WTC11 (cell line): ENCODE measurements around the gene PRR20G. TPM values are rescaled to one million over a fixed set of nuclear protein-coding genes. Genes with fewer than 3 reads are reported as not detected.

Experiments
- ATAC-seq: fragments of 200-7000 bp; cut with Tn5 transposase; 2 replicates; pipeline ENCODE4 v1.10.0; 2021; ENCODE audit warnings: mild to moderate bottlenecking, moderate library complexity
- CTCF ChIA-PET: fragments of 300-600 bp; sonication (Branson Sonifier 250); formaldehyde crosslinking; loops from one replicate; lab custom pipeline; 2021; ENCODE audit warnings: antibody characterized with exemption; lab: Charles Lee
- POLR2A ChIA-PET: fragments of 350-600 bp; sonication (Branson Sonifier 250); formaldehyde crosslinking; loops from one replicate; lab custom pipeline; 2021; ENCODE audit warnings: antibody characterized with exemption; lab: Charles Lee
- DNase-seq: peaks from one replicate; pipeline ENCODE4 v3.0.0; 2021; ENCODE audit warnings: low spot score
- H3K27ac Mint-ChIP-seq: 2 replicates; pipeline ENCODE4 v1.8.0; 2021; ENCODE audit warnings: mixed read lengths
- H3K27me3 Mint-ChIP-seq: 2 replicates; pipeline ENCODE4 v1.8.0; 2021; ENCODE audit warnings: low read depth, mild to moderate bottlenecking, moderate library complexity, mixed read lengths
- H3K36me3 Mint-ChIP-seq: 2 replicates; pipeline ENCODE4 v1.8.0; 2021; ENCODE audit warnings: mixed read lengths
- H3K4me1 Mint-ChIP-seq: 2 replicates; pipeline ENCODE4 v1.8.0; 2022; ENCODE audit warnings: mixed read lengths
- H3K4me3 Mint-ChIP-seq: 2 replicates; pipeline ENCODE4 v1.8.0; 2021; ENCODE audit warnings: mild to moderate bottlenecking, moderate library complexity, mixed read lengths
- H3K9me3 Mint-ChIP-seq: 2 replicates; pipeline ENCODE4 v1.8.0; 2021; ENCODE audit warnings: mixed read lengths
- CREB1 ChIP-seq: sonication (generic); formaldehyde crosslinking; IDR thresholded peaks from 2 replicates; pipeline ENCODE4 v1.8.0; 2023; ENCODE audit warnings: mild to moderate bottlenecking, missing genetic modification reagents
- CREM ChIP-seq: sonication (generic); formaldehyde crosslinking; IDR thresholded peaks from 2 replicates; pipeline ENCODE4 v1.8.1; 2022; ENCODE audit warnings: mild to moderate bottlenecking, missing genetic modification reagents, moderate library complexity
- GABPB1 ChIP-seq: sonication (generic); formaldehyde crosslinking; IDR thresholded peaks from 2 replicates; pipeline ENCODE4 v1.8.1; 2023; ENCODE audit warnings: mild to moderate bottlenecking, missing genetic modification reagents
- HMGA2 ChIP-seq: fragments of 250-450 bp; sonication (Bioruptor Pico); IDR thresholded peaks from 2 replicates; pipeline ENCODE4 v1.4.0; 2021; ENCODE audit warnings: mild to moderate bottlenecking, moderate library complexity
- IRF2 ChIP-seq: sonication (generic); formaldehyde crosslinking; IDR thresholded peaks from 2 replicates; pipeline ENCODE4 v1.8.0; 2022; ENCODE audit warnings: low read depth, missing genetic modification reagents, borderline replicate concordance
- JUN ChIP-seq: sonication (generic); formaldehyde crosslinking; IDR thresholded peaks from 2 replicates; pipeline ENCODE4 v1.8.0; 2023; ENCODE audit warnings: mild to moderate bottlenecking, missing genetic modification reagents
- KAT7 ChIP-seq: sonication (generic); formaldehyde crosslinking; IDR thresholded peaks from 2 replicates; pipeline ENCODE4 v1.8.1; 2023; ENCODE audit warnings: missing genetic modification reagents, mild to moderate bottlenecking, borderline replicate concordance
- SMAD4 ChIP-seq: sonication (generic); formaldehyde crosslinking; IDR thresholded peaks from 2 replicates; pipeline ENCODE4 v1.8.0; 2022; ENCODE audit warnings: mild to moderate bottlenecking, missing genetic modification reagents
- SOX15 ChIP-seq: fragments of 250-450 bp; sonication (Bioruptor Pico); IDR thresholded peaks from 2 replicates; pipeline ENCODE4 v1.9.0; 2021; ENCODE audit warnings: mild to moderate bottlenecking
- TEAD4 ChIP-seq: sonication (generic); formaldehyde crosslinking; IDR thresholded peaks from 2 replicates; pipeline ENCODE4 v1.8.0; 2022; ENCODE audit warnings: mild to moderate bottlenecking, missing genetic modification reagents
- TP53 ChIP-seq: sonication (generic); formaldehyde crosslinking; IDR thresholded peaks from 2 replicates; pipeline ENCODE4 v1.8.1; 2023; ENCODE audit warnings: mild to moderate bottlenecking, missing genetic modification reagents
- ZNF121 ChIP-seq: sonication (generic); formaldehyde crosslinking; IDR thresholded peaks from 2 replicates; pipeline ENCODE4 v1.8.0; 2023; ENCODE audit warnings: missing genetic modification reagents
- ZNF263 ChIP-seq: sonication (generic); formaldehyde crosslinking; IDR thresholded peaks from 2 replicates; pipeline ENCODE4 v1.8.1; 2022; ENCODE audit warnings: low read depth, mild to moderate bottlenecking, moderate library complexity, missing genetic modification reagents
- ZNF416 ChIP-seq: fragments of 250-450 bp; sonication (Bioruptor Pico); IDR thresholded peaks from 2 replicates; pipeline ENCODE4 v1.9.0; 2021; ENCODE audit warnings: mild to moderate bottlenecking, inconsistent platforms
- ZNF423 ChIP-seq: fragments of 250-450 bp; sonication (Bioruptor Pico); IDR thresholded peaks from 2 replicates; pipeline ENCODE4 v2.1.2; 2022; ENCODE audit warnings: mild to moderate bottlenecking, moderate library complexity
- total RNA-seq: library from RNA; stranded (reverse); gene quantifications from 3 replicates; pipeline ENCODE4 v1.2.3, GENCODE V29; 2021
- TF ChIP-seq, protein P1 (sequence below): sonication (generic); formaldehyde crosslinking; IDR thresholded peaks from 2 replicates; pipeline ENCODE4 v1.8.1; 2023; ENCODE audit warnings: mild to moderate bottlenecking, missing genetic modification reagents
- TF ChIP-seq, protein P2 (sequence below): fragments of 250-450 bp; sonication (Bioruptor Pico); IDR thresholded peaks from 2 replicates; pipeline ENCODE4 v1.8.0; 2021; ENCODE audit warnings: mild to moderate bottlenecking
- TF ChIP-seq, protein P3 (sequence below): fragments of 250-450 bp; sonication (Bioruptor Pico); IDR thresholded peaks from 2 replicates; pipeline ENCODE4 v1.9.0; 2021; ENCODE audit warnings: mild to moderate bottlenecking, borderline replicate concordance
- TF ChIP-seq, protein P4 (sequence below): fragments of 250-450 bp; sonication (Bioruptor Pico); IDR thresholded peaks from 2 replicates; pipeline ENCODE4 v1.9.0; 2021; ENCODE audit warnings: mild to moderate bottlenecking
- TF ChIP-seq, protein P5 (sequence below): sonication (generic); formaldehyde crosslinking; IDR thresholded peaks from 2 replicates; pipeline ENCODE4 v1.8.0; 2023; ENCODE audit warnings: mild to moderate bottlenecking, missing genetic modification reagents
- TF ChIP-seq, protein P6 (sequence below): fragments of 250-450 bp; sonication (Bioruptor Pico); conservative IDR thresholded peaks from 2 replicates; pipeline ENCODE4 v1.9.0; 2021; ENCODE audit warnings: mild to moderate bottlenecking

PRR20G gene
- total RNA-seq, 1 experiment from 2014 or later, result not detected

DNA sequence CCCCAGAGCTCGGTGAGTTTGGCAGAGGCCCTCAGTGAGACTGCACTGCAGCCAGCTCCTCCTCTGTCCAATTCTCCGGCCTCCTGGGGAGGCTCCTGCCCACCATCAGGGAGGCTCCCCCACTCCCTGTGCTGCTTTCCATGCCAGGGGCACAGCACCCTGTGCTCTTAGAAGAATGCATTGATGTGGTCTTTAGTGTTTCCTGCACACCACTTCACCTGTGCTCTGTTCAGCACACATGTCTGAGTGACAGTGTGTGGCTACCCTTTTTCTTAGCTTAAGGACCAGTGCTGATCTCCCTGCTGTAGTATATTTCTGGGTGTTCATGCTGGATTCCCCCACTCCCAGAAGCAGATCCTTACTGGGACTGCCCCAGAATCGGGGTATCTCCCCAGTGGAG is 36.2 kb upstream of the PRR20G start:
- peaks cover 32% of the 10 kb centered on the region; the same call in 1 of the 2 replicates for H3K9me3 Mint-ChIP-seq
- H3K27ac Mint-ChIP-seq, result no peak overlapping the region
- ATAC-seq (no peak), DNase-seq (no peak)
- no peaks in the 10 kb centered on the region for H3K36me3 Mint-ChIP-seq
- no peaks in the 10 kb centered on the region for H3K4me1 Mint-ChIP-seq
- no peaks in the 10 kb centered on the region; the same call in 1 of the 2 replicates for H3K27me3 Mint-ChIP-seq
- POLR2A ChIA-PET, result no interaction called here
- TF ChIP-seq IRF2 (CRISPR knock-in tag), result no peak
- TF ChIP-seq CREM (CRISPR knock-in tag), result no peak
- TF ChIP-seq ZNF121 (CRISPR knock-in tag), result no peak
- TF ChIP-seq ZNF423, result no peak
- TF ChIP-seq, protein P1, sequence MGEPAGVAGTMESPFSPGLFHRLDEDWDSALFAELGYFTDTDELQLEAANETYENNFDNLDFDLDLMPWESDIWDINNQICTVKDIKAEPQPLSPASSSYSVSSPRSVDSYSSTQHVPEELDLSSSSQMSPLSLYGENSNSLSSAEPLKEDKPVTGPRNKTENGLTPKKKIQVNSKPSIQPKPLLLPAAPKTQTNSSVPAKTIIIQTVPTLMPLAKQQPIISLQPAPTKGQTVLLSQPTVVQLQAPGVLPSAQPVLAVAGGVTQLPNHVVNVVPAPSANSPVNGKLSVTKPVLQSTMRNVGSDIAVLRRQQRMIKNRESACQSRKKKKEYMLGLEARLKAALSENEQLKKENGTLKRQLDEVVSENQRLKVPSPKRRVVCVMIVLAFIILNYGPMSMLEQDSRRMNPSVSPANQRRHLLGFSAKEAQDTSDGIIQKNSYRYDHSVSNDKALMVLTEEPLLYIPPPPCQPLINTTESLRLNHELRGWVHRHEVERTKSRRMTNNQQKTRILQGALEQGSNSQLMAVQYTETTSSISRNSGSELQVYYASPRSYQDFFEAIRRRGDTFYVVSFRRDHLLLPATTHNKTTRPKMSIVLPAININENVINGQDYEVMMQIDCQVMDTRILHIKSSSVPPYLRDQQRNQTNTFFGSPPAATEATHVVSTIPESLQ (CRISPR knock-in tag), result no peak
- no peak for TF ChIP-seq ZNF263 (CRISPR knock-in tag)
- TF ChIP-seq JUN (CRISPR knock-in tag), result no peak
- no peak for TF ChIP-seq GABPB1
- TF ChIP-seq SOX15, result no peak
- TF ChIP-seq, protein P2, sequence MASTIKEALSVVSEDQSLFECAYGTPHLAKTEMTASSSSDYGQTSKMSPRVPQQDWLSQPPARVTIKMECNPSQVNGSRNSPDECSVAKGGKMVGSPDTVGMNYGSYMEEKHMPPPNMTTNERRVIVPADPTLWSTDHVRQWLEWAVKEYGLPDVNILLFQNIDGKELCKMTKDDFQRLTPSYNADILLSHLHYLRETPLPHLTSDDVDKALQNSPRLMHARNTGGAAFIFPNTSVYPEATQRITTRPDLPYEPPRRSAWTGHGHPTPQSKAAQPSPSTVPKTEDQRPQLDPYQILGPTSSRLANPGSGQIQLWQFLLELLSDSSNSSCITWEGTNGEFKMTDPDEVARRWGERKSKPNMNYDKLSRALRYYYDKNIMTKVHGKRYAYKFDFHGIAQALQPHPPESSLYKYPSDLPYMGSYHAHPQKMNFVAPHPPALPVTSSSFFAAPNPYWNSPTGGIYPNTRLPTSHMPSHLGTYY (CRISPR knock-in tag), result no peak
- TF ChIP-seq, all 79 proteins: peak for 0
- no peak overlapping the region for H3K4me3 Mint-ChIP-seq
- CTCF ChIA-PET, result no interaction called here

DNA sequence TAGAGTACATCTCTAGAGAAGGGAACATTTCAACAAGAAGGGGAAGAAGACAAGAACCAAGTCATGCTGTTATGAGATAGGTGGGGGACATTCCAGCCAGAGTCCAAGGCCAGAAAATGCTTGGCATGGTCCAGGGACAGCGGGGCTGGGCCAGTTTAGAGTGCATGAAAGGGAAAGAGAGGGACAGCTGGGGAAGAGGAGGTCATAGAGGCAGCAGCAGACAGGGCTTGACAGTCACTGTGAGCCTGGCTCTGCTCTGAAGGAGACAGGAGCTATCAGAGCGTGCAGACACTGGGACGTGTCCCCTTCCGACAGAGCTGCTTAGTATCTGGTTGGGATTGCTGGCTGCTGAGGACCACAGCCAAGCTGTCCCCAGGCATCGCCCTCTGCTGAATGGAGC is 35.7 kb upstream of the PRR20G start:
- CTCF ChIA-PET, result no interaction called here
- Mint-ChIP-seq H3K4me3 (no peak overlapping the region), H3K27ac (no peak overlapping the region), H3K4me1 (no peaks in the 10 kb centered on the region), H3K9me3 (peaks cover 36% of the 10 kb centered on the region), H3K36me3 (no peaks in the 10 kb centered on the region), H3K27me3 (no peaks in the 10 kb centered on the region; the same call in 1 of the 2 replicates)
- TF ChIP-seq TP53 (CRISPR knock-in tag), result no peak
- TF ChIP-seq, protein P3, sequence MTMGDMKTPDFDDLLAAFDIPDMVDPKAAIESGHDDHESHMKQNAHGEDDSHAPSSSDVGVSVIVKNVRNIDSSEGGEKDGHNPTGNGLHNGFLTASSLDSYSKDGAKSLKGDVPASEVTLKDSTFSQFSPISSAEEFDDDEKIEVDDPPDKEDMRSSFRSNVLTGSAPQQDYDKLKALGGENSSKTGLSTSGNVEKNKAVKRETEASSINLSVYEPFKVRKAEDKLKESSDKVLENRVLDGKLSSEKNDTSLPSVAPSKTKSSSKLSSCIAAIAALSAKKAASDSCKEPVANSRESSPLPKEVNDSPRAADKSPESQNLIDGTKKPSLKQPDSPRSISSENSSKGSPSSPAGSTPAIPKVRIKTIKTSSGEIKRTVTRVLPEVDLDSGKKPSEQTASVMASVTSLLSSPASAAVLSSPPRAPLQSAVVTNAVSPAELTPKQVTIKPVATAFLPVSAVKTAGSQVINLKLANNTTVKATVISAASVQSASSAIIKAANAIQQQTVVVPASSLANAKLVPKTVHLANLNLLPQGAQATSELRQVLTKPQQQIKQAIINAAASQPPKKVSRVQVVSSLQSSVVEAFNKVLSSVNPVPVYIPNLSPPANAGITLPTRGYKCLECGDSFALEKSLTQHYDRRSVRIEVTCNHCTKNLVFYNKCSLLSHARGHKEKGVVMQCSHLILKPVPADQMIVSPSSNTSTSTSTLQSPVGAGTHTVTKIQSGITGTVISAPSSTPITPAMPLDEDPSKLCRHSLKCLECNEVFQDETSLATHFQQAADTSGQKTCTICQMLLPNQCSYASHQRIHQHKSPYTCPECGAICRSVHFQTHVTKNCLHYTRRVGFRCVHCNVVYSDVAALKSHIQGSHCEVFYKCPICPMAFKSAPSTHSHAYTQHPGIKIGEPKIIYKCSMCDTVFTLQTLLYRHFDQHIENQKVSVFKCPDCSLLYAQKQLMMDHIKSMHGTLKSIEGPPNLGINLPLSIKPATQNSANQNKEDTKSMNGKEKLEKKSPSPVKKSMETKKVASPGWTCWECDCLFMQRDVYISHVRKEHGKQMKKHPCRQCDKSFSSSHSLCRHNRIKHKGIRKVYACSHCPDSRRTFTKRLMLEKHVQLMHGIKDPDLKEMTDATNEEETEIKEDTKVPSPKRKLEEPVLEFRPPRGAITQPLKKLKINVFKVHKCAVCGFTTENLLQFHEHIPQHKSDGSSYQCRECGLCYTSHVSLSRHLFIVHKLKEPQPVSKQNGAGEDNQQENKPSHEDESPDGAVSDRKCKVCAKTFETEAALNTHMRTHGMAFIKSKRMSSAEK (CRISPR knock-in tag), result no peak
- no peak for TF ChIP-seq IRF2 (CRISPR knock-in tag)
- TF ChIP-seq, protein P4, sequence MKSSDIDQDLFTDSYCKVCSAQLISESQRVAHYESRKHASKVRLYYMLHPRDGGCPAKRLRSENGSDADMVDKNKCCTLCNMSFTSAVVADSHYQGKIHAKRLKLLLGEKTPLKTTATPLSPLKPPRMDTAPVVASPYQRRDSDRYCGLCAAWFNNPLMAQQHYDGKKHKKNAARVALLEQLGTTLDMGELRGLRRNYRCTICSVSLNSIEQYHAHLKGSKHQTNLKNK, result no peak
- TF ChIP-seq KAT7, result no peak
- TF ChIP-seq, protein P5, sequence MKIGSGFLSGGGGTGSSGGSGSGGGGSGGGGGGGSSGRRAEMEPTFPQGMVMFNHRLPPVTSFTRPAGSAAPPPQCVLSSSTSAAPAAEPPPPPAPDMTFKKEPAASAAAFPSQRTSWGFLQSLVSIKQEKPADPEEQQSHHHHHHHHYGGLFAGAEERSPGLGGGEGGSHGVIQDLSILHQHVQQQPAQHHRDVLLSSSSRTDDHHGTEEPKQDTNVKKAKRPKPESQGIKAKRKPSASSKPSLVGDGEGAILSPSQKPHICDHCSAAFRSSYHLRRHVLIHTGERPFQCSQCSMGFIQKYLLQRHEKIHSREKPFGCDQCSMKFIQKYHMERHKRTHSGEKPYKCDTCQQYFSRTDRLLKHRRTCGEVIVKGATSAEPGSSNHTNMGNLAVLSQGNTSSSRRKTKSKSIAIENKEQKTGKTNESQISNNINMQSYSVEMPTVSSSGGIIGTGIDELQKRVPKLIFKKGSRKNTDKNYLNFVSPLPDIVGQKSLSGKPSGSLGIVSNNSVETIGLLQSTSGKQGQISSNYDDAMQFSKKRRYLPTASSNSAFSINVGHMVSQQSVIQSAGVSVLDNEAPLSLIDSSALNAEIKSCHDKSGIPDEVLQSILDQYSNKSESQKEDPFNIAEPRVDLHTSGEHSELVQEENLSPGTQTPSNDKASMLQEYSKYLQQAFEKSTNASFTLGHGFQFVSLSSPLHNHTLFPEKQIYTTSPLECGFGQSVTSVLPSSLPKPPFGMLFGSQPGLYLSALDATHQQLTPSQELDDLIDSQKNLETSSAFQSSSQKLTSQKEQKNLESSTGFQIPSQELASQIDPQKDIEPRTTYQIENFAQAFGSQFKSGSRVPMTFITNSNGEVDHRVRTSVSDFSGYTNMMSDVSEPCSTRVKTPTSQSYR (CRISPR knock-in tag), result no peak
- TF ChIP-seq CREB1 (CRISPR knock-in tag), result no peak
- no peak for TF ChIP-seq SMAD4 (CRISPR knock-in tag)
- TF ChIP-seq, protein P6, sequence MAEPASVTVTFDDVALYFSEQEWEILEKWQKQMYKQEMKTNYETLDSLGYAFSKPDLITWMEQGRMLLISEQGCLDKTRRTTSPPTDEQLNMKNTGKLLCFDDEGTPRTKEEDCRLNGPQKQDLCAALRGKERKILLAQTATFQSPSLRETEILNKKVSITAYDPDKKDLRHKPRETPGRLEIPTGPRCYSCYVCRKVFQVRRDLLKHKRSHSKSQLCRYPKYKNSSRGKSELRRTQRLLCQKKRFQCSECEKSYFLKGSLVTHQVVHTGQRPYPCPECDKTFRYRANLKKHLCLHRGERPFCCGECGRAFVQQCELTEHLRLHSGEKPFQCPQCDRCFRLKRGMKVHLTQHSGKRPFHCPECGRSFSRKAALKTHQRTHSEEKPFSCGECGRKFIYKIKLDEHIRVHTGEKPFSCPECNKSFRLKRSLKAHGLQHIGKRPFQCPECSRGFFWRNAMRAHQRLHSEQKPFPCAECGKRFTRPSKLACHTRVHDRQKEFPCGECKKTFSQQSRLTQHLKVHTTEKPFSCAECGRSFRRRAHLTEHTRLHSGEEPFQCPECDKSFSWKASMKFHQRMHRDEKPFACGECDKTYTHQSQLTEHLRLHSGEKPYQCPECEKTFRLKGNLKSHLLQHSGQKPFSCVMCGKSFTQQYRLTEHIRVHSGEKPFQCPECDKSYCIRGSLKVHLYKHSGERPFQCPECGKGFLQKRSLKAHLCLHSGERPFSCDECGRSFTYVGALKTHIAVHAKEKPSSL (CRISPR knock-in tag), result no peak
- no peak for TF ChIP-seq HMGA2 (CRISPR knock-in tag)
- no peak for TF ChIP-seq SOX15
- no peak for TF ChIP-seq GABPB1
- no peak for TF ChIP-seq TEAD4 (CRISPR knock-in tag)
- no peak for TF ChIP-seq ZNF416 (CRISPR knock-in tag)
- ATAC-seq (no peak), DNase-seq (no peak)
- POLR2A ChIA-PET, result no interaction called here
